Neural progenitor cell (in vitro differentiated cells): ENCODE results near the gene NEMP1. TPM values are rescaled to one million over a fixed set of nuclear protein-coding genes. Genes with fewer than 3 reads are reported as not detected.

Source experiments
- DNase-seq: peaks from one replicate; pipeline ENCODE4 v3.0.0-alpha.2; 2016; ENCODE audit warnings: low spot score
- H2AFZ ChIP-seq: fragments of 200-600 bp; sonication (generic); replicated peaks from 2 replicates; pipeline ENCODE4 v1.6.1; 2016; ENCODE audit warnings: antibody characterized with exemption
- H3F3A ChIP-seq: fragments of 200-600 bp; sonication (generic); 2 replicates; pipeline ENCODE4 v1.6.1; 2016; ENCODE audit warnings: antibody characterized with exemption, low read depth
- H3K27ac ChIP-seq: fragments of 200-600 bp; sonication (generic); 2 replicates; pipeline ENCODE4 v1.5.1; 2016; ENCODE audit warnings: mild to moderate bottlenecking
- H3K27me3 ChIP-seq: fragments of 200-600 bp; sonication (generic); 2 replicates; pipeline ENCODE4 v1.6.1; 2016; ENCODE audit warnings: mild to moderate bottlenecking, moderate library complexity
- H3K36me3 ChIP-seq: fragments of 200-600 bp; sonication (generic); 2 replicates; pipeline ENCODE4 v1.5.1; 2016
- H3K4me1 ChIP-seq: fragments of 200-600 bp; sonication (generic); 2 replicates; pipeline ENCODE4 v1.6.1; 2016; ENCODE audit warnings: mixed run types
- H3K4me2 ChIP-seq: fragments of 200-600 bp; sonication (generic); 2 replicates; pipeline ENCODE4 v1.6.1; 2016
- H3K4me3 ChIP-seq: fragments of 200-600 bp; sonication (generic); 2 replicates; pipeline ENCODE4 v1.5.1; 2016
- H3K79me2 ChIP-seq: fragments of 200-600 bp; sonication (generic); 2 replicates; pipeline ENCODE4 v1.6.1; 2016; ENCODE audit warnings: low read depth
- H3K9ac ChIP-seq: fragments of 200-600 bp; sonication (generic); 2 replicates; pipeline ENCODE4 v1.6.1; 2016
- H3K9me3 ChIP-seq: fragments of 200-600 bp; sonication (generic); 2 replicates; pipeline ENCODE4 v1.5.1; 2016; ENCODE audit warnings: low read depth
- H4K20me1 ChIP-seq: fragments of 200-600 bp; sonication (generic); 2 replicates; pipeline ENCODE4 v1.6.1; 2016; ENCODE audit warnings: low read depth
- H3K27ac Mint-ChIP-seq: 3 replicates; pipeline ENCODE4 v1.8.0; 2021; ENCODE audit warnings: mixed read lengths
- H3K27me3 Mint-ChIP-seq: 2 replicates; pipeline ENCODE4 v1.8.0; 2022; ENCODE audit warnings: low read depth, mild to moderate bottlenecking, inconsistent platforms, moderate library complexity, mixed read lengths; ENCODE audit not compliant: insufficient read depth
- H3K36me3 Mint-ChIP-seq: 3 replicates; pipeline ENCODE4 v1.8.0; 2021; ENCODE audit warnings: mixed read lengths
- H3K4me1 Mint-ChIP-seq: 3 replicates; pipeline ENCODE4 v1.8.0; 2021; ENCODE audit warnings: mixed read lengths
- H3K4me3 Mint-ChIP-seq: 3 replicates; pipeline ENCODE4 v1.8.0; 2021; ENCODE audit warnings: mild to moderate bottlenecking, moderate library complexity, mixed read lengths
- H3K9me3 Mint-ChIP-seq: 3 replicates; pipeline ENCODE4 v1.8.0; 2020; ENCODE audit warnings: mixed read lengths
- EZH2 ChIP-seq: fragments of 200-600 bp; sonication (generic); IDR thresholded peaks from 2 replicates; pipeline ENCODE4 v1.6.1; 2017; ENCODE audit warnings: antibody characterized with exemption, mild to moderate bottlenecking, moderate library complexity
- EZH2phosphoT487 ChIP-seq: fragments of 200-600 bp; sonication (generic); IDR thresholded peaks from 2 replicates; pipeline ENCODE4 v1.6.1; 2017; ENCODE audit warnings: antibody characterized with exemption
- total RNA-seq: library from RNA; depleted of rRNA; stranded (reverse); fragments of >200 nt; gene quantifications from 2 replicates; pipeline ENCODE4 v1.2.3, GENCODE V29; 2015; ENCODE audit warnings: low replicate concordance
- TF ChIP-seq, protein P1 (sequence below): fragments of 200-600 bp; sonication (generic); IDR thresholded peaks from 2 replicates; pipeline ENCODE4 v1.5.1; 2017; ENCODE audit warnings: antibody characterized with exemption, mild to moderate bottlenecking

NEMP1 gene
- total RNA-seq, 1 donor from 2014 or later, result 72.0 TPM

DNA sequence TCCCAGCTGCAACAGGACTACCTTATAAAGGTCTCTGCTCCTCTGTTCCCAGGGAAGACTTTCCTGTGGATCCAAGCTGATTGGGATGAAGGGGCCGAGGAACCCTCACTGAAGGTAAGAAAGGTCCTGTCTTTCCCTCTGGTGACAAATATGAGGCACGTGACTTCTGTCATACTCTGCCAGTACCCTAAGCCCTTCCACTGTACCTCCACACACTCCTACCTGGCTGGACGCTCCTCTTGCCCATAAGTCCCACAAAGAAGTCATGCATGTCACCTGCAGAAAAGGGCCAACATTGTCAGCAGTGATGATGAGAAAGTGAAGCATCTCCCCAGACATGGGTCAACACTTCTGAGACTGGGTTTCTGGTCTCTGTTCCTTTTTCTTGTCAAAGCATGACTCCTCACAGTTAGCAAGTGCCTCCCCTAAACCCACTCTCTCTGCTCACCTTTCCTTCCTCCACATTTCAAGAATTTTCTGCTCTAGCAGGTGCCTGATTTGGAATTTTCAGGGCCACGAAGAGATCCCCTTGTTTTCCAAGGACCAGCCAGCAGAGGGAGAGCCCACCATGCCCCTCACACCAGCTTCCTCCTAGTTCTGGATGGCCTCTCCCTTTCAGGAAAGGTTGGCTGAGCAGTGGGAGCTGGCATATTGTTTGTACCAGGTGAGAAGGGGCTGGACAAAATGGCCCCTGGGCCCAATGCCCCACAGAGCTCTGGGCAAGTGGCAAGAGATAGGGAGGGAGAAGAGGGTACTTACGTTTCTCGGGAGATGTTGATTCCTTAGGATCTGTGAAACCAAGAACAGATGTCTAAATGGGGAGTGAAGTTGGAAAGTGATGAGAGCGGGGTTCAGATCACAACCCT, 65.8 kb downstream of the NEMP1 start:
- H4K20me1 ChIP-seq, result no peaks in the 10 kb centered on the region
- no peak overlapping the region for H3K9ac ChIP-seq
- H3K4me2 ChIP-seq, result no peak overlapping the region
- H3F3A ChIP-seq, result no peaks in the 10 kb centered on the region
- H3K36me3 ChIP-seq, result no peaks in the 10 kb centered on the region
- peaks cover 7% of the 10 kb centered on the region for H3K4me1 ChIP-seq
- H3K9me3 ChIP-seq, result no peaks in the 10 kb centered on the region
- H3K9me3 Mint-ChIP-seq, result no peaks in the 10 kb centered on the region
- TF ChIP-seq, protein P1, sequence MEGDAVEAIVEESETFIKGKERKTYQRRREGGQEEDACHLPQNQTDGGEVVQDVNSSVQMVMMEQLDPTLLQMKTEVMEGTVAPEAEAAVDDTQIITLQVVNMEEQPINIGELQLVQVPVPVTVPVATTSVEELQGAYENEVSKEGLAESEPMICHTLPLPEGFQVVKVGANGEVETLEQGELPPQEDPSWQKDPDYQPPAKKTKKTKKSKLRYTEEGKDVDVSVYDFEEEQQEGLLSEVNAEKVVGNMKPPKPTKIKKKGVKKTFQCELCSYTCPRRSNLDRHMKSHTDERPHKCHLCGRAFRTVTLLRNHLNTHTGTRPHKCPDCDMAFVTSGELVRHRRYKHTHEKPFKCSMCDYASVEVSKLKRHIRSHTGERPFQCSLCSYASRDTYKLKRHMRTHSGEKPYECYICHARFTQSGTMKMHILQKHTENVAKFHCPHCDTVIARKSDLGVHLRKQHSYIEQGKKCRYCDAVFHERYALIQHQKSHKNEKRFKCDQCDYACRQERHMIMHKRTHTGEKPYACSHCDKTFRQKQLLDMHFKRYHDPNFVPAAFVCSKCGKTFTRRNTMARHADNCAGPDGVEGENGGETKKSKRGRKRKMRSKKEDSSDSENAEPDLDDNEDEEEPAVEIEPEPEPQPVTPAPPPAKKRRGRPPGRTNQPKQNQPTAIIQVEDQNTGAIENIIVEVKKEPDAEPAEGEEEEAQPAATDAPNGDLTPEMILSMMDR, result peak; percentile 37
- no peak for TF ChIP-seq EZH2phosphoT487
- H3K79me2 ChIP-seq, result no peaks in the 10 kb centered on the region
- H3K27me3 ChIP-seq, result no peaks in the 10 kb centered on the region
- H2AFZ ChIP-seq, result no peak overlapping the region
- H3K4me3 Mint-ChIP-seq, result no peak overlapping the region
- no peak overlapping the region for H3K27ac ChIP-seq
- no peaks in the 10 kb centered on the region for H3K36me3 Mint-ChIP-seq
- H3K27ac Mint-ChIP-seq, result no peak overlapping the region
- H3K27me3 Mint-ChIP-seq, result peaks cover 21% of the 10 kb centered on the region
- H3K4me3 ChIP-seq, result no peak overlapping the region
- peaks cover 5% of the 10 kb centered on the region for H3K4me1 Mint-ChIP-seq
- DNase-seq, result peak; percentile 29

DNA sequence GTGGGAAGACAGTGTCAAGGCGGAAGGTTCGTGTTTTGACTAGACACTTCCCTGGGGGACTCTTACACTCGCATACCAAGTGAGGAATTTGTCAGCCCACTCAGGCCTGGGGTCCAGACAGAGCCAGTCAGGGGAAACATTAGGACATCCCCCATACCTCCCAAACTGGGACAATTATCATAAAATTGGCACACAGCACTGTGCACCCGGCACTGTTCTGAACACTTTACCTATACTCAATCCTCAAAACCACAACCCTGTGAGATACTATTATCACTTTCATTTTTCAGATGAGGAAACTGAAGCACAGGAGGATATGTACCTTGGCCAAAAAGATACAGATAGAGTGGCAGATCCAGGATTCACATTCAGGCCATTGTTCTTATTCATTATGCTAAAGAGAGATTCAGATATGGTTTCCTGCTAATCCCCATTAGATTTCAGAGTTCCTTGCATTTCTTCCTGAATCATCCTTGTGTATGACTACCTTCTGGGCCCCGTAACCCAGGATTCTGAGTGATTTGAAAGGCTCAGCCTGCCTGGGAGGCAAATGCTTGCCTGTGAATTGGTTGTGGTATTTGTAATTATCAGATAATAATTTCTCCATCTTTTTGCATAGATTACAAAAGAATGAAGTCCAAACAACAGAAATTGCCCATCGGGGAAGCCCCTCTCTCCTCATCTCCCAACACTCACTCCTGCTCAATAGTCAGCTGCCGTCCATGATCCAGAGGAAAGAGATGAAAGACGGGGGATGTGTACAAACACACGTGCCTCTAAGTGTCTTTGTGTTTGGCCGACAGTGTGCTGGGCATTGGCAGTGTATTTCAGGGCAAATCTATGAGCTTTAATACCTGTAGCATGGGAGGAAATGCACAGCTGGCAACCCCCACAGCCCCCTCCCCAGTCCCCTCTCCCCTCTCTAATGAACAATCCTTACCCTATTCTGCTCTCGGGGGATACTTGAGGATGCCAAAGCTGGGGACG, 66.9 kb downstream of the NEMP1 start:
- H3K9ac ChIP-seq, result no peak overlapping the region
- Mint-ChIP-seq H3K36me3 (no peaks in the 10 kb centered on the region), H3K4me1 (peaks cover 5% of the 10 kb centered on the region), H3K4me3 (no peak overlapping the region), H3K27me3 (peaks cover 20% of the 10 kb centered on the region), H3K9me3 (no peaks in the 10 kb centered on the region), H3K27ac (no peak overlapping the region)
- H3K27me3 ChIP-seq, result no peaks in the 10 kb centered on the region
- no peaks in the 10 kb centered on the region for H4K20me1 ChIP-seq
- H3K4me1 ChIP-seq, result peaks cover 6% of the 10 kb centered on the region
- H3K36me3 ChIP-seq, result no peaks in the 10 kb centered on the region
- no peak overlapping the region for H2AFZ ChIP-seq
- no peak overlapping the region for H3K4me3 ChIP-seq
- no peak for DNase-seq
- H3K9me3 ChIP-seq, result no peaks in the 10 kb centered on the region
- peaks cover 7% of the 10 kb centered on the region for H3F3A ChIP-seq
- no peak overlapping the region for H3K27ac ChIP-seq
- TF ChIP-seq, protein P1, result no peak
- TF ChIP-seq EZH2phosphoT487 (no peak), EZH2 (no peak)
- no peaks in the 10 kb centered on the region for H3K79me2 ChIP-seq
- no peak overlapping the region for H3K4me2 ChIP-seq

DNA sequence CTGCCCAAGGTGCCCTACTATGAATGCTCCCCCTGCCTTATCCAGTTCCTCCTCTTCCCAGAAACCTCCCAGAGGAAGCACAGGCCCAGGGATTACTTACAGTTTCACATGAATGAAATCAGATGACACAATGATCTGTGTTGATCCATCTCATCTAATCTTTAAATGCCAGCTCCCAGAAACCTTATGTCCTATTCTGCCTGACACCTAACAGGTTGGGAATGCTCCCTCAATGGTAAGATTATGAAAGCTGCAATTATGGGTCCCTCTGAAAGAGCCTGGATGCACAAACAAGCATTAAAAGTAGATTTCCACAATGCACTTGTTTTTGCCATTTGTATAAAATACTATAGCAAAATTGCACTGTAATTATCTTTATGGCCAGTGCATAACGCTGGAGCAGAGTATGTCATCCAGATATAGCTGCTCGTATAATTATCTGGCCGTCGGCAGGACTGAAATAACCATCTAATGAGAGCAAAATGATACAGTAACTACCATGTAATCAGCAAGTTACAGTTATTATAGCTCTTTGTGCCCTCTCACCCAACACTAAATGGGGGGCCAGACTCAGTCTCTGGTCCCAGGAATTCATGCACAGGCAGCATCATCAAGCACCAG, 67.9 kb downstream of the NEMP1 start:
- Mint-ChIP-seq H3K36me3 (no peaks in the 10 kb centered on the region), H3K4me1 (peaks cover 5% of the 10 kb centered on the region), H3K27ac (no peak overlapping the region), H3K4me3 (no peak overlapping the region), H3K27me3 (peaks cover 17% of the 10 kb centered on the region), H3K9me3 (no peaks in the 10 kb centered on the region)
- no peak overlapping the region for H2AFZ ChIP-seq
- H3K27ac ChIP-seq, result no peak overlapping the region
- no peaks in the 10 kb centered on the region for H4K20me1 ChIP-seq
- no peaks in the 10 kb centered on the region for H3K4me1 ChIP-seq
- DNase-seq, result no peak
- no peak overlapping the region for H3K4me3 ChIP-seq
- no peak overlapping the region for H3K4me2 ChIP-seq
- peaks cover 5% of the 10 kb centered on the region for H3K79me2 ChIP-seq
- no peak for TF ChIP-seq EZH2
- TF ChIP-seq EZH2phosphoT487, result no peak
- TF ChIP-seq, protein P1, result no peak
- H3K27me3 ChIP-seq, result no peaks in the 10 kb centered on the region
- H3F3A ChIP-seq, result peaks cover 8% of the 10 kb centered on the region
- H3K36me3 ChIP-seq, result no peaks in the 10 kb centered on the region
- no peak overlapping the region for H3K9ac ChIP-seq
- H3K9me3 ChIP-seq, result no peaks in the 10 kb centered on the region
